ENCODE results near the gene SYNGR2. TPM values are rescaled to one million over a fixed set of nuclear protein-coding genes. Genes with fewer than 3 reads are reported as not detected.

SYNGR2 gene
- total and polyA plus RNA-seq, 2 of the 8 experiments (the other 6 are each of a cell fraction or from before 2014, with no cell fraction given) = 50.0 to 139 TPM

- no peak for TF ChIP-seq ASH2L (IDR thresholded peaks at IDR 0.05; ENCODE audit: low read length)
- Histone ChIP-seq H3K23me2 (ENCODE audit: low read depth, low read length) (peaks cover 4% of the 10 kb centered on the region; the same call in 1 of the 2 replicates), H3K14ac (ENCODE audit: insufficient read length) (no peak overlapping the region), H2AFZ (ENCODE audit: low read length) (no peak overlapping the region), H2BK12ac (ENCODE audit: low read depth, low read length) (no peak overlapping the region), H3K18ac (ENCODE audit: extremely low read depth, low read length) (no peak overlapping the region), H2BK20ac (ENCODE audit: low read length) (no peak overlapping the region), H3K4me1 (replicated peaks in 1 of 4; ENCODE audit: control insufficient read depth in 3 of 4, insufficient read depth in 4 of 4, low read length in 3 of 4) (peaks cover 0 to 4% (median 1%) of the 10 kb centered on the region in 4 experiments; a peak in 4 of 7 replicates), H2BK15ac (ENCODE audit: low read length) (no peak overlapping the region), H3K4ac (replicated peaks; ENCODE audit: insufficient read length, low read depth, low read length) (no peak overlapping the region), H4K20me1 (replicated peaks in 1 of 2; ENCODE audit: control insufficient read depth in 1 of 2, insufficient read depth in 2 of 2, low read length in 2 of 2) (no peaks in the 10 kb centered on the region), H3K36me3 (ENCODE audit: control insufficient read depth in 2 of 4, insufficient read depth in 4 of 4, low read length in 3 of 4) (peaks cover 0 to under 1% (median 0%) of the 10 kb centered on the region in 4 experiments; a peak in 1 of 8 replicates), H2BK5ac (ENCODE audit: low read depth, low read length) (no peak overlapping the region), H3K9me3 (ENCODE audit: insufficient read depth in 2 of 2, low read depth in 1 of 2, low read length in 1 of 2) (no peaks in the 10 kb centered on the region), H4K91ac (replicated peaks; ENCODE audit: insufficient read length, low read length) (no peak overlapping the region), H3K79me1 (ENCODE audit: low read depth, low read length) (peaks cover 4% of the 10 kb centered on the region), H3K9ac (replicated peaks in 1 of 4; ENCODE audit: extremely low read depth in 1 of 4, low read depth in 3 of 4, low read length in 3 of 4) (no peak overlapping the region), H3K27ac (ENCODE audit: low read depth, low read length) (no peak overlapping the region), H4K8ac (ENCODE audit: extremely low read depth, insufficient read depth, low read length) (no peak overlapping the region), H3K4me3 (ENCODE audit: extremely low read depth in 1 of 4, insufficient read depth in 2 of 4, low read depth in 3 of 4, low read length in 4 of 4) (no peak overlapping the region), H4K5ac (ENCODE audit: insufficient read length, low read depth, low read length) (no peak overlapping the region), H2AK5ac (ENCODE audit: low read depth, low read length) (no peak overlapping the region), H3K56ac (replicated peaks; ENCODE audit: insufficient read length, low read depth, low read length) (no peak overlapping the region), H3K23ac (ENCODE audit: insufficient read length) (no peak overlapping the region), H2BK120ac (replicated peaks; ENCODE audit: low read depth, low read length) (no peak overlapping the region), H3K27me3 (replicated peaks in 1 of 4; ENCODE audit: control insufficient read depth in 3 of 4, extremely low read depth in 1 of 4, insufficient read depth in 3 of 4, low read length in 3 of 4) (no peaks in the 10 kb centered on the region), H3K4me2 (ENCODE audit: insufficient read depth in 1 of 2, low read depth in 2 of 2, low read length in 2 of 2) (no peak overlapping the region), H3K79me2 (ENCODE audit: control insufficient read depth in 1 of 2, insufficient read depth in 2 of 2, low read length in 2 of 2) (peaks cover 6 to 17% of the 10 kb centered on the region in 2 experiments)
- no peak for FAIRE-seq
- ChIA-PET CTCF (ENCODE audit: partially characterized antibody) (interaction anchor here (0.9 kb wide), 1 partner anchor 40 kb away, joined by 3 read pairs; no protein-coding TSS in a partner anchor), POLR2A (ENCODE audit: partially characterized antibody) (interaction anchor here (1.7 kb wide), 1 partner anchor 38 kb away, joined by 3 read pairs; no protein-coding TSS in a partner anchor)
- WGBS, 2 experiments (ENCODE audit: extremely low coverage in 1 of 2, insufficient coverage in 1 of 2, insufficient read length in 1 of 2, insufficient replicate concordance in 2 of 2, low coverage in 1 of 2, low lambda C conversion rate in 2 of 2, missing lambda C conversion rate in 1 of 2) = 95% methylated on average over 11 of the region's 11 CpGs; no CpG with 5 or more reads in 1 of the 2 experiments
- no peak for DNase-seq (ENCODE audit: low read depth in 1 of 2, low spot score in 2 of 2)
Observed at GRCh38 chr17:78211032-78211431, 42.7 kb downstream of the SYNGR2 start.

Measured in H1 (cell line).